HG02884 (cell line): ENCODE data around the gene BTAF1.

Experiments used
- ATAC-seq: cut with Tn5 transposase; IDR thresholded peaks from one replicate; pipeline ENCODE4 v1.9.1; 2021; ENCODE audit warnings: mild to moderate bottlenecking, moderate library complexity; ENCODE audit not compliant: unreplicated experiment

Gene BTAF1

DNA sequence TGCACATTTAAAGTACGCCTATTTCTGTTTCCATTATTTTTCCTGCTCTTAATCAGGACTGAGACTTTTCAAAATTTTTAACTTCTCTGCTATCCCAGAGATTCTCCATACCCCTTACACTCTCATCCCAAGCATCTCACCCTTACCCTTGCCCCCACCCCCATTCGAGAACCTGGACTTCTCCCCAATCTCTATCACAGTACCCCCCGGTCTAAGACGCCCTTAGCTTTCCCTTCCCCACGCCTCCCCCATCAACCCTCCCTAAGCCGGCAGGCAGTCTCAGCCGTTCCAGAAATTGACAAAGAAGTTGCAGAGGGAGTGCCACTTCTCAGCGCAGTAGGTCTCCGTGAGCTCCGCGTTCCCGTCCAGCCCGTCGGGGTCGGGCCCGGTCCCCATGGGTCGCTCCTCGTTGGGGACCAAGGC is 15.6 kb upstream of the BTAF1 start:
- no peak for ATAC-seq

DNA sequence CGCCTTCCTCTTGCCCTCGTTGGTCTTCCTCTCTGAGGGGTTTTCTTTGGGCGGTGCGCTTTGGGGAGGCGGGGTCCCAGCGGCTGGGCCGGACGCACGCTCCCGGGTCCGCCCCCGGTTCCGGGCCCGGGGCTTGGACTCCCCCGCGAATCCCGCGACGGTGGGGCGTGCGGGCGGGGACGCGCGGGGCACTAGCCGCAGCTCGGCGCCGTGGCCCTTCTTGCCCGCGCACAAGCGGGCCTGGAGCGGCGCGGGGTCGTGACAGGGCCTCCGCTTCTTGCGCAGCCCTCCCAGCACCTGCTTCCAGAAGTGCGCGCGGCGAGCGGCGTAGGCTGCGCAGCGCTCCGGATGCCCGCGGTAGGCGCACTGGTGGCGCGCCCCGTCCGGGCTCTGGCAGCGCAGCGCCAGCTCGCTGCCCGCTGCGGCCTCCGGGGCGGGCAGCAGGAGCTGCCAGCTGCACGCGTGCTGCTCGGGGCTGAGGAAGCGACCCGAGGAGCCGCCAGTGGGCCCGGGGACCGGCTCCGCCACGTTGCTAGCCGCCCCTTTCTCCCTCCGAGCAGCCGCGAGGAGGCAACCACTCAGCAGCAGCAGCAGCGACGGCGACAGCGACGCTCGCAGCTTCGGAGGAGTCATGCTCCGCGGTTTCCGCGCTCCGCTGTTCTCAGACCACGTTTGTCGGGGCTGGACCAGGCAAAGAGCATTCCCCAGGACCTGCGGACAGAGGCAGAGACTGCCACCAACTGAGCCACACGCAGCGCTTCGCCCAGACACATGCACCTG is 15.0 kb upstream of the BTAF1 start:
- ATAC-seq = peak; percentile 87

DNA sequence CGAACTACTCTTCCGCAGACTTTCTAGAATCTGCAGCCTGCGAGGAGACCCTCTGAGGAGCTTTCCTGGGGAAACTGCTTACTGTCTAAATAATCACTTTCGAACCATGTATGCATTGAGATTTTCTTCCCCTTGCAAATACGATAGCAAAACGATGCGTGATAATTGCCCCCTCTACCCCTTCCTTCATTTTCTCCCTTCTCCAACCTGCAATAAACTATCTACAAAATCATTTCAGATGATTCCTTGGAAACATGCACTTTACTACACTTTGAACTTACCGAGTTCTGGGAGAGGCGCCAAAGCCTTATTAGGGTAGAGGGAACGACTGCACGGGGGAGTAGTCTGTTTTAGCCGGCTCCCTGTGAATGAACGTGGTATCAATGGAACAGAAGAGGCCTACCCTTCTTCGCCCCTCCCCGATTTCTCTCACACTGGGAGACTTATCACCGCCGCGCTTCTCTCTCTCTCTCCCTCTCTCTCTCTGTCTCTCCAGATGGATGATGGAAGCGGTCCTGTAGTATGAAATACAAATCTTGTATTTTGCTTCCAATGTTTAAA is 14.4 kb upstream of the BTAF1 start, which contains the start of gene FGFBP3:
TSS of gene FGFBP3 (minus strand) at position 370 of the 561 bp plus-strand sequence. CDS start 517 bp downstream, outside the sequence.
- no peak for ATAC-seq

DNA sequence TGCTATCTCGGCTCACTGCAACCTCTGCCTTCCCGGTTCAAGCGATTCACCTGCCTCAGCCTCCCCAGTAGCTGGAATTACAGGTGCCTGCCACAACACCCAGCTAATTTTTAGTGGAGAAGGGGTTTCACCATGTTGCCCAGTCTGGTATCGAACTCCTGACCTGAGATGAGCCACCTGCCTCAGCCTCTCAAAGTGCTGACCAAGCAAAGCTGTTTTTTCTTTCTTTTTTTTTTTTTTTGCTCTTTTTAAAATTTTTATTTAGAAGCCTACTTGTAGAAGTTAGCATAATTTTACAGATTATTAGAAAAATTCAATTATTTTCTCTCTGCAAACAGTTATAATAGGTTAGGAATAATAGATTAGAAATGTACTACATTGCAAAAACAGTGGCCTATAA is 13.1 kb upstream of the BTAF1 start:
- ATAC-seq = no peak

DNA sequence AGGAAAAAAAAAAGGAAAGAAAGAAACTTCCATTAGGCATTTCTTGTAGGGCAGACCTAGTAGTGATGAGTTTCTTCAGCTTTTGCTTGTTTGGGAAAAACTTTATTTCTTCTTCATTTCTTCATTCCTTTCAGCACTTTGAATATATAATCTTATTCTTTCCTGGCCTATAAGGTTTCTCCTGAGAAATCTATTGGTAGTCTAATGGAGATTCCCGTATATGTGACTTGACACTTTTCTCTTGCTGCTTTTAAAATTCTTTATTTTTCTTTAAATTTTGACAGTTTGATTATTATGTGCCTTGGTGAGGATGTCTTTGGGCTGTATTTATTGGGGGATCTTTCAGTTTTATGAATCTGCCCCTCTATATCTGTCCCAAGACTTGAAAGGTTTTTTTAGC is 3.9 kb upstream of the BTAF1 start:
- ATAC-seq = no peak

DNA sequence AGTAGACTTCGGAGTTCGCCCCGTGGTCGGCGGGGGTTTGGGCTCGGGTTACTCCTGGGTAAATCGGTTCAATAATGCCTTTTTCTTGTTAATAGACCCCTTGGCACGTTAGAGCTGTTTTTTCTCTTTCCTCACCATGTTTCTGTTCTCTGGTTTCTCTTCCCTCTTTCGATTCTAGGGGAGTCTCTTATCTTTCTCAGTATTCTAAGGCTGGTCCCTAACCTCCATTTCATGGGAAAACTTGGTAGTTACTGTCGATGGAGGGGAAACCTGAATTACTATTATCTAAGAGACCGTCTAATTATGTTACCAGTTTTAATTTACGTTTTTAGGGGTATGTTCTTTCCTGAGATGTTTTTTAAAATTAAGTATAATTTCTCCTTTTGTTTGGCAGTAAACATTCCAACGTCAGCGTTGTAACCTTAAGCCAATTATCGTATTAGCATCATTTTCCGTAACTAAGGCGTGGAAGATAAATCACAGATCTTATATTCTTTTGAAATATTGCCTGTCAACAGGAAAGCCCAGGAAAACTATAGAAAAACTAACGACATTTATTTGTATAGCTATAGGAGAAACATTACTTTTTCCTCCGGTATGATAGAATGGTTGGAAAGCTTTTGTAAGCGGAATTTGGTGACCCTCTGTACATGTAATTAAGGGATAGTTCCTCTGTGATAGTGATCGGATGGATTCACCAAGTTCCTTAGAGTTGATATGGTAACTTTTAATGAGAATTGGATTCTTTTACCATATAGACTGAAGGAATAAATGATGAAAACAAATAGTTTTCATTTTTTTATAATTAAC is 847 bp downstream of the BTAF1 start:
- ATAC-seq = peak; percentile 18

DNA sequence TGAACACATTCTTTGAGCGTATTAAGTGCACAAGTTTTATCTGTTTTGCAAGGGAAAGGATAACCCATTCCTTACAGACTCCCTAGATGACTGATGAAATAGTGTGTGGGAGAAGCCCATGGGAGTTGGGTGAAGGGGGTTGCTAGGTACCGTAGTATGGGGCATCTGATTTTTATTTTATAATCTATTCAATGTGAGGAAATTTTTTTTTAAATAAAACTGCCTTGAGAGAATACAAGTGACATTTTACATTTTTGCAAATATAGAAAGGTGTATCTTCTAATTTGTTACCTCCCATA is 1.4 kb downstream of the BTAF1 start:
- ATAC-seq = no peak

DNA sequence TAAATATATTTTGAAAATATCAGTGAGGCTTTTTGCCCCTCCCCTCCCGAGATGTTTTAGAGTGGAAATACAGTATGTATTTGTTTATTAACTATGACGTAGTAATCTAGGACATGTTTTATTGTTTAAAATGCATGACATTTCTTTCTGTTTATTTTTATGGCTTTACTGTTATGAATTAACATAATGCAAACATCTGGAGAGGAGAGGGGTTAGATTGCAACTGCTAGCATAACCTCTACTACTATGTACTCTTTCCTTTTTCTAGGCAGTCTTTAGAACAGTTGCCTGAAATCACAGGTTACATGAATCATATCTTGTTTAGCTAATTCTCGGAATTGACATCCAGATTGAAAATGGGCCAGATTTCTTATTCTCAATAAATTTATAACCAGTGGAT is 7.4 kb downstream of the BTAF1 start:
- no peak for ATAC-seq

DNA sequence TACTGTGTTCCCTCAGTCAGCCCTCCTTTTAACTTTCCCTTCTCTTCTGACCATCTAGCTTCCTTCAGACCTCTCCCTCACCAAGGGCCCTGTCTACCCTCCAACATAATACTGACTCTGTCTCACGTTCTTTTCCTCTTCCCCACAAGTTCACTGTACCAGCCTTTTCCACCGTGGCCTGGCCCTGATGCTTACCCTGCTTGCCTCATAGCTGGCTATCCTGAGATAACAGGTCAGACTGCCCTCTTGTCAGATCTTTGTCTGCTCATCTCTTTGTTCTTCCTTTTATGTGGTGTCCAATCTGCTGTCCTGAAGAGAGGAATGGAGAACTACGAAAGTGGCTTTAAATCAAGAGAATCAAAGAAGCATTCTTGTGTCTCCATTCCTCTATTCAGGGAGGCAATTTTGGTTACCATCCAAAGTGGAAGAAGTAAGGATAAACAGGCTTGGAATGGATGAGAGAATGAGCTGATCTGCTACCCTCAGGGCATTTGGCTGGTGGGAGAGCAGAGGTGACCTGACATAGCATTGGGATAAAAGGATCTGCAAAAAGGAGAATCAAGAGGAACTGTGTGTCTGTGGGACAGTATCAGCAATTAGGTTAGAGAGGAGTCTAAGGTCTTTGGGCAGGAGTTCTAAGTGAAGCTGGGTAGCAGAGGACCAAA is 8.1 kb downstream of the BTAF1 start:
- ATAC-seq = no peak

DNA sequence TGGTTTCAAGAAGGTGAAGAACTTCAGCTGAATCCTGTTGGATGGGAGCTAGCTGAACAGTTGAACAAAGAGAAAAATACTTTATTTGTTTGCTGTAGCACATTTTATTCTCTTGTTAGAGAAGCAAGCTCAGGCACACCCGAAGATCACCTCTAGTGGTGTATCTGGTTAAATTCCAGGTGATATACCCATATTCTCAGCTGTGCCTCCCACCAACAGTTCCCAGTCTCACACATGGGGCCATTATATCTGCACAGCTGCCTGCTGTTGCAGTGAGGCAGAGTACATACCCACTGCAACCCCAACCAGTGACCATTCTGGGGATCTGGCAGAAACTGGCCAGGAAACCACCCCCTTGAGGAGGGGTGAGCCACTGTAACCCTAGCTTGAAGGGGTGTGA is 9.2 kb downstream of the BTAF1 start:
- no peak for ATAC-seq

DNA sequence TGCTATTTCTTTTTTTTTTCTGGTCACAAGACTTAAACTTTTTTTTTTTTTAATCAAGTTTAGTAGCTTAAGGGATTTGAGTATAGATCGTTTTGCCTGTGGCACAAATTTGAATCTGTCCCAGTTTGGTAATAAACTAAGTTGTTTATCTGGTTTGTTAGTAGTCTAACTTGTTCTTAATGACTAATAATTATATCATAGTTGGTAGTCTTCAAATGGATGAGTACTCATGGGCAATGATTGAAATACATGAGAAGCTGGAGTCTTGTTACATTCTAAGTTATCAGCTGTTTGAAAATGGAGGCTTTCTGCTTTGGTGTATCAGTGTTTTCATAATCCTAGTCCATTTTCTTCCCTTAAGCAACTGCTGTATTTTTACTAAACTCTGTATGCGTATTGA is 12.3 kb downstream of the BTAF1 start:
- ATAC-seq = no peak

DNA sequence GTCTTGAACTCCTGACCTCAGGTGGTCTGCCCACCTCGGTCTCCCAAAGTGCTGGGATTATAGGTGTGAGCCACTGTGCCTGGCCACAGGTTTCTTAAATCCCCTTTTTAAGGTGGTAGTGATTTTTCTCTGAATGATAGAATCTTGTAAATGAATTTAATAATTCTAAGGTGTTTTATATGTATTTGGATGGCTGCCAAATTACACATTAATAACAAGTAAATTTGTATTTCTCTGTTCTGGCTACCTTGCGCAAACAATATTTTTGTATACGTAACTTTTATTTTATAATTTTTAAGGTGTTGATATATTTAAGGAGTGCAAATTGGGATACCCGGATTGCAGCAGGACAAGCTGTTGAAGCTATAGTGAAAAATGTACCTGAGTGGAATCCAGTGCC is 16.1 kb downstream of the BTAF1 start:
- no peak for ATAC-seq

DNA sequence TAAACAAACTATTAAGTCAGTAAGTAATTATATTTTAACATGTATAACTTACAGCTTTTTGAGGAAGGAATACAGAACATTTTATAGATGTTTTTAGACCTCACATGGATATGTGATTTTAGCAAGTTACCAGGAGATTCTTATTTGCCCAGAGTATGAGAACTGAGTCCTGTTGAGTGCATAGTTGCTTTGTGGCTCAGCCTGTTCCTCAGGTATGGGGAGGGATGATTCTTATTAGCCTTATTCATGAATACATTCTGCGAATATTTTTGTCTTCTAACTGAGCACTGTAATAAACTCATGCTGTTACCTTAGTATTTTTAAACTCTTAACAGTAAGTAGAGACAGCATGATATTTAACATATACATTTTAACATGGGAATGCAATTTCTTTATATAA is 17.9 kb downstream of the BTAF1 start:
- no peak for ATAC-seq

DNA sequence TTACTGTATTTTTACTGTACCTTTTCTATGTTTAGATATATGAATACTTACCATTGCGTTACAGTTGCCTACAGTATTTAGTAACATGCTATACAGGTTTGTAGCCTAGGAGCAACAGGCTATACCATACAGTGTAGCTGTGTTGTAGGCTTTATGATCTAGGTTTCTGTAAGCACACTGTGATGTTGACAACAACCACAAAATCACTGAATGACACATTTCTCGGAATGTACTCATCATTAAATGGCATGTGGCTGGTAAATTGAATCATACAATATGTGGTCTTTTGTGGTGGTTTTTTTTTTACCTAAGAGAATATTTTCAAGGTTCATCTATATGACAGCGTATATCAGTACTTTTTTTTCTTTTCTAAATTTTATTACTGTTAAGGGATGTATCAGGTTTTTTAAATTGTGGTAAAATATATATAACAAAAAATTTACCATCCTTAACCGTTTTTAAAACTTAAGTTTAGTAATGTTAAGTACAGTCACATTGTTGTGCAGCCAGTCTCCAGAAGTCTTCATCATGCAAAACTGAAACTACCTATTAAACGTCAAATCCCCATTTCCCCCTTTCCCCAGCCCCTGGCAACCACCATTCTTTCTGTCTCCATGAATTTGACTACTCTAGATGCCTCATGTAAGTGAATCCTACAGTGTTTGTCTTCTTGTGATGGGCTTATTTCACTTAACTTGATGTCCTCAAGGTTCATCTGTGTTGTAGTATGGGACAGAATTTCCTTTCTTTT is 21.5 kb downstream of the BTAF1 start:
- ATAC-seq = peak; percentile 59

DNA sequence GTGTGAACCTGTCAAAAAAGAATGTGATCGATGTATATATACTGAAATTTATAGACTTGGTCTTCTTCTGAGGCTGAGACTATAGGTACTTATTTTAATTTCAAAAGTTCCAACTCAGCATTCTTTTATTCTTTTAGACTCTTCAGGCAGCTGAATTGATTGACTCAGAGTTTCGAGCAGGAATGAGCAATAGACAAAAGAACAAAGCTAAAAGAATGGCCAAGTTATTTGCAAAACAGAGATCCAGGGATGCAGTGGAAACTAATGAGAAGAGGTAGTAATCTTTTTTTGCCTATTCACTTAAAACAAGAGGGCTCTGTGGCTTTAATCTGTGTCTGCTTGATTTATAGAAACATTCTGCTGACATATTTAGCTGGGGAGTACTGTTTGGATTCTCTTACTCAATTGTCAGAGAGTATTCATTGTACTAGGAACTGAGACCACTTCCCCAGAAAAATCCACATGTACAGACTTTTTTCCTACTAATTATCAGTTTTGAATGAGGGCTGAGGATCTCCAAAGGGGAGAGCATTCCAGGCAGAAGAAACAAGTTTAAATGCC is 30.1 kb downstream of the BTAF1 start:
- ATAC-seq = no peak

DNA sequence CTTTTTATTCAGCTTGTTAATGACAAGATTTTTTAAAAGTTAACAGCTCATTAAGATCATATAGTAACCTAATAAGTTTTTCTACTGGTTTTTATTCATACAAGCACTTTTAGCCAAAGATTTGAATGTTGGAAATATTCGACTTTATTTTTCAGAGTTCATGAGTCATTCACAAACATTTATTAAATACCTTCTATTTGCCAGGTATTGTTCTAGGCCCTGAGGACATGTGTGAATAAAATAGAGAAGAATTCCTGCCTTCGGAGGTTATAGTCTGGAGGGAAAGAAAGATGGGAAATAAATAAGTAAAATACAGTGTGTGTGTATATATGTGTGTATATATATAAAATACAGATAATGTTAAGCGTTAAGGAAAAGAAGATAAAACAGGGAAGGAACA is 31.5 kb downstream of the BTAF1 start:
- ATAC-seq = no peak

DNA sequence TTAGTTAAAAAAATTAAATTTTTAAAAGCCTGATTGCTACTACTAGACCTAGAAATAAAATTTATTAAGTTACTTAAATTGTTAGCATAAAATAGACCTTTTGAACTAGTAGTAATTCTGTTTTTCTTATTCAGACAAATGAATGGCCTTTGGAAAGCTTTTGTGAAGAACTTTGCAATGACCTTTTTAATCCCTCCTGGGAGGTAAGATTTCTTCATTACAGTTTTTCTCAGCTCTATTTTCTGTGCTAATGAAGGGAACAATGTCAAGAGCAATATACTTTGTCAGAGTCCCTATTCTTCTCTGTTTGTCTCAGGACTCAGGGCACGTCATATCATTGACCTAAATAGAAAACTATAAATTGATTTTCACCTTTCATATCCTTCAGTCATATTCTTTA is 33.5 kb downstream of the BTAF1 start:
- ATAC-seq = no peak

DNA sequence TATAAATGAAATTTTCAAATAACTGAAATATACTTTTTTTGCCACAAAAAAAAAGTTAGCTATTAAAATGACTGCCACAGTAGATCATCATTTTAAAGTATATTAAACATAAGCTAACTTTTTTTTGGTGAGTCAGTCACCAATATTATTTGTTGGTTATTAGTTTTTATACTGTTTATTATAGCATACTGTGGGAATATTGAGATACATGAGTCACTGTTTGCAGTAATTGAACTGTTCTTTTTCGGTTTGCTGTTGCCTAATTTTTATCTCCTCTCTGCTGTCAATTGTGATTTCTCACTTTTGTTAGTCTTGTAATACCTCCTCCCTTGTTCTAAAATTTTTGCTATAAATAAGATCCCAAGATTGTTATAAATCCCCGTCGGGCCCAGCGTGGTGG is 45.7 kb downstream of the BTAF1 start:
- ATAC-seq = no peak

DNA sequence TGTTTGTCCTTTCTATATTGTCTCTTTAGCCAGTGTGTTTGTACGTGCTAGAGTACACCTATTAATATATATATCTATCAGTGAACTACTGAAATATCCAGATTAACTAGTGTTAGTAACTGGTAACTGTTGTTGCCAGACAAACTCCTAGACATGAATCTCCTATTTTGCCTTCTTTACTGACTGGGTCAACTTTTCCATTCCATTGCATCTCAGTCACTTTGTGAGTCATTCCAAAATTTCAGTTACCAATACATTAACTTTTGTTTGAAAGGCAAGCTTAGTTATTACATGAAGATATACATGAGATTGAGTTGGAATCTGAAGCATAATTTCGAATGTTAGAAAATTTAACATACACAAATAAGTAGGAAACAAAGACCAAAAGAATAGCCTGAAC is 51.4 kb downstream of the BTAF1 start:
- ATAC-seq = no peak

DNA sequence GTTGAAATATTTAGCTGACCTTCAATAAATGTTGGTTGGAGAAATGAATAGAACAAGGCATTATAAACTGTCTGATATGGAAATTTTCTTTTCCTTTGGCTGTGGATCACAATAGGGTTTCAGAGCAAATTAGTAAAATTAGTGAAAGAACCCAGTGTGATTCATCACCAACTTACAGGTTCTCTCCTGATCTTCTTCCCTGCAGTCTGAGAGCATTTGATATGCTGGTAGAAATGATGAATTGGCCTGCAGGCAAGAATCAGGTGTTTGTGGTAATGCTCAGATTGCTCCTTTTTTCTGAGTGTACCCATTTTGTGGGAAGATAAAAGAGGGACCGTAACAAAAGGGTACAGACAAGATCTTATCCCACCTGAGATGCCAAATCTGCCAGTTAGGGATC is 51.9 kb downstream of the BTAF1 start:
- ATAC-seq = no peak
